RWPE2 (cell line): ENCODE measurements around the gene ERCC5.

Source experiments
- ATAC-seq: fragments of 200-7000 bp; cut with Tn5 transposase; 3 replicates; pipeline ENCODE4 v1.9.1; 2021; ENCODE audit warnings: low read depth
- DNase-seq: peaks from one replicate; pipeline ENCODE4 v3.0.0-alpha.2; 2020; ENCODE audit warnings: low spot score
- H3K27ac ChIP-seq: fragments of 450-650 bp; 2 replicates; pipeline ENCODE4 v1.5.1; 2017; ENCODE audit warnings: mild to moderate bottlenecking; ENCODE audit not compliant: poor library complexity, severe bottlenecking
- H3K27me3 ChIP-seq: fragments of 250-450 bp; sonication (Bioruptor Pico); 2 replicates; pipeline ENCODE4 v1.5.1; 2021; ENCODE audit warnings: mild to moderate bottlenecking, moderate library complexity; ENCODE audit not compliant: insufficient read depth, poor library complexity, severe bottlenecking
- H3K36me3 ChIP-seq: fragments of 250-450 bp; sonication (Bioruptor Pico); 2 replicates; pipeline ENCODE4 v1.5.1; 2020; ENCODE audit warnings: low read depth, mild to moderate bottlenecking, moderate library complexity
- H3K4me1 ChIP-seq: fragments of 250-450 bp; sonication (Bioruptor Pico); 2 replicates; pipeline ENCODE4 v1.5.1; 2021; ENCODE audit warnings: mild to moderate bottlenecking, moderate library complexity; ENCODE audit not compliant: insufficient read depth, poor library complexity, severe bottlenecking
- H3K4me3 ChIP-seq: fragments of 250-450 bp; sonication (Bioruptor Pico); 2 replicates; pipeline ENCODE4 v1.5.1; 2021; ENCODE audit warnings: mild to moderate bottlenecking, moderate library complexity; ENCODE audit not compliant: severe bottlenecking
- H3K9me3 ChIP-seq: fragments of 250-450 bp; sonication (Bioruptor Pico); 2 replicates; pipeline ENCODE4 v1.5.1; 2021; ENCODE audit warnings: mild to moderate bottlenecking, moderate library complexity; ENCODE audit not compliant: severe bottlenecking
- CTCF ChIP-seq: fragments of 450-650 bp; IDR thresholded peaks from one replicate; pipeline ENCODE4 v1.5.1; 2017; ENCODE audit warnings: mild to moderate bottlenecking, moderate library complexity; ENCODE audit not compliant: poor library complexity, severe bottlenecking

The ERCC5 gene

GRCh38 chr13:102914339-102914930 lies 68.6 kb downstream of the ERCC5 start:
- DNase-seq (no peak), ATAC-seq (no peak)
- Histone ChIP-seq H3K9me3 (peaks cover 4% of the 10 kb centered on the region), H3K27me3 (no peaks in the 10 kb centered on the region), H3K36me3 (no peaks in the 10 kb centered on the region), H3K4me3 (no peak overlapping the region), H3K4me1 (peaks cover 68% of the 10 kb centered on the region), H3K27ac (peak overlapping the region; percentile 99)
- no peak for TF ChIP-seq CTCF

GRCh38 chr13:102915393-102915930 lies 69.6 kb downstream of the ERCC5 start:
- TF ChIP-seq CTCF, result no peak
- DNase-seq (no peak), ATAC-seq (no peak)
- Histone ChIP-seq H3K9me3 (peaks cover 4% of the 10 kb centered on the region), H3K36me3 (no peaks in the 10 kb centered on the region), H3K4me3 (no peak overlapping the region), H3K27me3 (no peaks in the 10 kb centered on the region), H3K27ac (peak overlapping the region; percentile 99), H3K4me1 (peaks cover 60% of the 10 kb centered on the region)

- ATAC-seq (peak; percentile 7; the same call in 2 of the 3 replicates), DNase-seq (no peak)
- no peaks in the 10 kb centered on the region for H3K36me3 ChIP-seq
- no peak overlapping the region for H3K4me3 ChIP-seq
- no peaks in the 10 kb centered on the region for H3K27me3 ChIP-seq
- H3K4me1 ChIP-seq, result peaks cover 47% of the 10 kb centered on the region
- no peak for TF ChIP-seq CTCF
- H3K9me3 ChIP-seq, result peaks cover 4% of the 10 kb centered on the region
- H3K27ac ChIP-seq, result peak overlapping the region; percentile 99
Measured at GRCh38 chr13:102917019-102917418, 71.2 kb downstream of the ERCC5 start.

- no peak overlapping the region for H3K4me3 ChIP-seq
- peaks cover under 1% of the 10 kb centered on the region for H3K4me1 ChIP-seq
- DNase-seq (no peak), ATAC-seq (no peak)
- no peaks in the 10 kb centered on the region for H3K36me3 ChIP-seq
- no peak overlapping the region for H3K27ac ChIP-seq
- TF ChIP-seq CTCF, result no peak
- H3K9me3 ChIP-seq, result peaks cover 4% of the 10 kb centered on the region
- no peaks in the 10 kb centered on the region for H3K27me3 ChIP-seq
Measured at GRCh38 chr13:102922184-102922583, 76.4 kb downstream of the ERCC5 start.
